ENCODE results near the gene ANOS1. TPM values are rescaled to one million over a fixed set of nuclear protein-coding genes. Genes with fewer than 3 reads are reported as not detected.

The ANOS1 gene
- total RNA-seq, 1 donor from 2014 or later, result not detected

DNA sequence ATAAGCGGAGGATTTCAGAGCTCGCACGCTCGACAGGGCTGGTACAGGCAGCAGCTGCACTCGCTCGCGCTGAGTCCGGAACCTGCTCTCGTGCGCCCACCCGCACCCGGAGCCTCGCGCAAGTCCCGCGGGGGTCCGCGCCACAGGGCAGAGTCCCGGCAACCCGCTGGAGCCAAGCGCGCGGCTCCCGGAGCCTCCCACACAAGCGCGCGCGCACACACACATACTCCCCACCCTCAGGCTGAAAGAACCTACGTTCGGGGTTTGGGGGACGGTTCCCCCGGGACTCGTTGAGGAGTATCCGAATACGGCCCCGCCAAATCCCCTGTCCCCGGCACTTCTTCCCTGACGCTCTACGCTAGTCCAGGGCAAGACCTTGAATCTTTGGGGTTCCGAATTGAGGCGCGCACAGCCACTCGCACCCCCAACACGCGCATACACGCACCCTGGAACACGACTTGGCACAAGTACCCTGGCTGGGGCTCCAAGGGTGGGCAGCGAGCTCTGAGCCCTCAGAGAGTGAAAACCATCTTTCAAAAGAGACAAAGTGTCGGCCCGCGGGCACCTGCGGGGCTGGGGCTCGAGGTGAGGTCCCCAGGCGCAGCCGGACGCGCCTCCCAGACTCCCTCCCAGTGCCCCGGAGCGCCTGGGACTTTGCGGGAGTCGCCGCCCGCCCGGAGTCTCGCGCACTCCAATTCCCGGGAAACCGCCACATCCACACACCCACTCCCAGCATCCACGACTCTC, 952 bp downstream of the ANOS1 start:
- intact Hi-C loops (cut with micrococcal nuclease), result no loop called here
- no peak for DNase-seq
- Mint-ChIP-seq H3K4me1 (no peaks in the 10 kb centered on the region), H3K9me3 (no peaks in the 10 kb centered on the region), H3K36me3 (ENCODE audit: low read depth) (no peaks in the 10 kb centered on the region), H3K4me3 (no peak overlapping the region), H3K27ac (no peak overlapping the region), H3K27me3 (peaks cover 26% of the 10 kb centered on the region)

DNA sequence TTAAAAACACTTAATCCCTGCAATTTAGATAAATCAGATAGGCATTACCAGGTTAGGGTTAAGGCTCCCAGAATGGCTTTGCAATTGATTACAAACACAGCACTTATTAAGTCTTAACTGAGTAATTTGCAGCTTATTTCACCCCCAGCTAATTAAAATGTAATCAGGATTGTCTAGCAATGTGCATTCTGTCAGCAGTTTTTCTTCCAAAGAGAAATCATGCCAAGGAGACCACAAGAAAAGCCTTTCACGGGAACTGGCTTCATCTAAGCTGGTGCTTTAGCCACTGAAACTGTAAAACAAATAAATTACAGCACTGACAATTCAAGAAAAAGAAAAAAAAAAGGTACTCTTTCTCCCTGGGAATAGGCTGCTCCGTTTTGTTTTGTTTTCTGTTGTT, 2.1 kb downstream of the ANOS1 start:
- H3K36me3 Mint-ChIP-seq (ENCODE audit: low read depth), result no peaks in the 10 kb centered on the region
- H3K27ac Mint-ChIP-seq, result no peak overlapping the region
- intact Hi-C loops (cut with micrococcal nuclease), result no loop called here
- DNase-seq, result no peak
- H3K9me3 Mint-ChIP-seq, result no peaks in the 10 kb centered on the region
- H3K4me3 Mint-ChIP-seq, result no peak overlapping the region
- peaks cover 26% of the 10 kb centered on the region for H3K27me3 Mint-ChIP-seq
- H3K4me1 Mint-ChIP-seq, result no peaks in the 10 kb centered on the region

- H3K36me3 Mint-ChIP-seq (ENCODE audit: low read depth), result no peaks in the 10 kb centered on the region
- H3K27me3 Mint-ChIP-seq, result peaks cover 26% of the 10 kb centered on the region
- no peaks in the 10 kb centered on the region for H3K4me1 Mint-ChIP-seq
- DNase-seq, result no peak
- no peaks in the 10 kb centered on the region for H3K9me3 Mint-ChIP-seq
- H3K4me3 Mint-ChIP-seq, result no peak overlapping the region
- no peak overlapping the region for H3K27ac Mint-ChIP-seq
- intact Hi-C loops (cut with micrococcal nuclease), result no loop called here
Measured at GRCh38 chrX:8728932-8729535, 2.9 kb downstream of the ANOS1 start.

DNA sequence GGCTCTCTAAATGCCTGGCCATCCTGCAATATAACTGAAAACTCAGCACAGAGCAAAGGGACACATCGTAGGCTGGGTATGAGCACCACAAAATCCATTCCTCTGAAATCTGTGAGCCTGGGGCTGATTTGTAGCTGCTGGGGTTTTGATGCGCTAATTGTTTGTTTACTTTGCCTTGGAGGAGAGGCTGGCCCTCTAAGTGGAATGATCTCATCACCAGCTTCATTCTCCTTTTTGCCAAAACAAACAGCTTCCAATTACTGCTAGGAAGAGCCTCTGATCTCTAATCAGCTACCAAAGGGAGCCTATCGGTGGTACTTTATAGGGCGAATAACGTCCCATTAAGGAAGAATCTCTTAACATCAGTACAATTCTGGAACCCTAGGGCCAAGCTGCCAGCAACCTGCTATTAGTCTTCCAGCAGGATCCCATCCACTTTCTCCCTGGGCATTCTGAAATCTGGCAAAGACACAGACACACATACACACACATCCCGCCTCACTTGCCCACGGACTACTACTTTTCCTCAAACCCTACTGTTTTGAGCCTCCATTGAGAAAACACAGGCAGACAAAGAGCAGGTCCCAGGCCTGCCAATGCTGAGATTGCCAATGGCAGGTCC, 5.8 kb downstream of the ANOS1 start:
- H3K27ac Mint-ChIP-seq, result no peak overlapping the region
- intact Hi-C loops (cut with micrococcal nuclease), result no loop called here
- no peaks in the 10 kb centered on the region for H3K4me1 Mint-ChIP-seq
- peaks cover 14% of the 10 kb centered on the region for H3K27me3 Mint-ChIP-seq
- H3K36me3 Mint-ChIP-seq (ENCODE audit: low read depth), result no peaks in the 10 kb centered on the region
- H3K4me3 Mint-ChIP-seq, result no peak overlapping the region
- H3K9me3 Mint-ChIP-seq, result no peaks in the 10 kb centered on the region
- no peak for DNase-seq

DNA sequence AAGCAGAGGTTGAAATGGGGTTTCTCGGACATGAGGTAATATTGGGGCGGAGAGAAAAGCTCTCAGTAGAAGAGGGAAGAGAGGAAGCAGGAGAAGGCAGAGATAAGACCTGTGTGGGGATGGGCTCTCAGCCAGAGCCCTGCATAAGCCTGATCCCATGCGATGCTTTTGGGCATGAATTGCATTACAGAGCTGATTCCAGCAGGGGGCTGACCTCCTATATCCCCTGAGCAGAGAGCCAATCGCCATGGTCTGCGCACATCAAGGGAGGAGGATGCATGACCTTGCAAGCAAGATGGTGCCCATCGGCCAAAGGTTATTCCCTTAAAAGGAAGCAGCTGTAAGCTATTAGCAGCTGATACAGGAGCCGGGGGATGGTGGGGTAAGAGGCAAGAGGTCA, 7.6 kb downstream of the ANOS1 start:
- Mint-ChIP-seq H3K4me1 (no peaks in the 10 kb centered on the region), H3K27me3 (peaks cover 9% of the 10 kb centered on the region), H3K36me3 (ENCODE audit: low read depth) (no peaks in the 10 kb centered on the region), H3K4me3 (no peak overlapping the region), H3K9me3 (no peaks in the 10 kb centered on the region), H3K27ac (no peak overlapping the region)
- DNase-seq, result no peak
- intact Hi-C loops (cut with micrococcal nuclease), result no loop called here

DNA sequence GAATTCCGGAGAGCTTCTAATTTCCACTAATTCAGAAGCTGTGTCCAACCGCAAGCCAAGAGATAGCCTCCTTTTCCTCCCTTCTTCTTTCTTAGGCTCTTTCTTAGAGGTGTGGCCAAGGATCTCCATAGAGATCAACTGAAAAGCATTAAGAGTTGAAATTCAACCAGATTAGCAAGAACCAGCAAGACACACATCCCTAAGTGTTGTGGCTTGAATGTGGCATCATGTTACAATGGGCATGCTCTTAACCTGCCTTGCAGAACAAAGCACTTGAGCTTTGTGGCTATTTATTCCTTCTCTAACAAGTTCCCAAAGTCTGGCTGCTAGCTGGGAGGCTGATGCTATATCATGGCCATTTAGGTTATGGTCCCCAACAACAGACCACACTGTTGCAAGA, 10.4 kb downstream of the ANOS1 start:
- no peak for DNase-seq
- H3K27ac Mint-ChIP-seq, result no peak overlapping the region
- H3K4me3 Mint-ChIP-seq, result no peak overlapping the region
- no peaks in the 10 kb centered on the region for H3K4me1 Mint-ChIP-seq
- no peaks in the 10 kb centered on the region for H3K9me3 Mint-ChIP-seq
- H3K27me3 Mint-ChIP-seq, result peaks cover 1% of the 10 kb centered on the region
- intact Hi-C loops (cut with micrococcal nuclease), result no loop called here
- no peaks in the 10 kb centered on the region for H3K36me3 Mint-ChIP-seq (ENCODE audit: low read depth)

DNA sequence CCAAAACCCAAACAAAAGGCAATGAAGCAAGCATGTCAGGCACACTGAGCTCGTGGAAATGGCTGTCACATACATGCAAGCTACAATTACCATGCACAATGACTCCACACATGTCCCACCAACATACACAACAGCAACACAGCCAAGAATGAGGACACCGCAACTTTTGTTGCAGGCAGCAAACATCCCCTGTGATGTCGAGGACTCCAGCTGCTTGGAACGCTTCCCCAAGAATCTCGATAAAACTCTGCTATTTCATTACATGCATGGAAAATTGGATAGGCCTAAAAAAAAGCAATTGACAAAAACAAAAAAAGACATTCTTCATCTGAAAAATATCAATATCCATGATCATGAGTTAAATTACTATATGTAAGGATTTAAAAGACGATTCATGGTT, 11.8 kb downstream of the ANOS1 start:
- DNase-seq, result no peak
- Mint-ChIP-seq H3K4me1 (no peaks in the 10 kb centered on the region), H3K4me3 (no peak overlapping the region), H3K27ac (no peak overlapping the region), H3K36me3 (ENCODE audit: low read depth) (no peaks in the 10 kb centered on the region), H3K27me3 (peaks cover 1% of the 10 kb centered on the region), H3K9me3 (no peaks in the 10 kb centered on the region)
- intact Hi-C loops (cut with micrococcal nuclease), result no loop called here

GRCh38 chrX:8717354-8717753, 14.6 kb downstream of the ANOS1 start:
- Mint-ChIP-seq H3K4me3 (no peak overlapping the region), H3K4me1 (no peaks in the 10 kb centered on the region), H3K27ac (no peak overlapping the region), H3K36me3 (ENCODE audit: low read depth) (no peaks in the 10 kb centered on the region), H3K9me3 (no peaks in the 10 kb centered on the region), H3K27me3 (no peaks in the 10 kb centered on the region)
- DNase-seq, result no peak
- intact Hi-C loops (cut with micrococcal nuclease), result no loop called here

GRCh38 chrX:8714164-8714563, 17.8 kb downstream of the ANOS1 start:
- no peak overlapping the region for H3K27ac Mint-ChIP-seq
- intact Hi-C loops (cut with micrococcal nuclease), result no loop called here
- no peaks in the 10 kb centered on the region for H3K36me3 Mint-ChIP-seq (ENCODE audit: low read depth)

DNA sequence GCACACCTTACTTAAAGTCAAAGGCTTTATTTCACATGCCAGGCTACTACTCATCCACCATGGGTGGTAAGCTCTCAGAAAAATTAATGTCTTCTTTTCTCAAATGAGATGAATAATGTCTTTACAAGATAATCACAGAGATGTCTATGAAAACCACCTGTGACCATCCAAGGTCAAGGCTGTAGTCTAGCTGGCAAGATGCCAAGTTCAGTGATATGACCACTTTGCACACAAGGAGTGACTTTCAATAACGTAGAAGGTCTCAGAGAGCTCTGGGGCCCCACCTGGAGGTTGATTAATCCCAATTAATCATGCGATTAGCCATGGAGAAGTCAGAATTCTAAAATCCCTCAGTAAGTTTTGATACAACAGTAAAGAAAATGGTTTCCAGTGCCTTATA, 20.5 kb downstream of the ANOS1 start:
- H3K27me3 Mint-ChIP-seq, result no peaks in the 10 kb centered on the region
- H3K4me1 Mint-ChIP-seq, result no peaks in the 10 kb centered on the region
- no peak for DNase-seq
- no peaks in the 10 kb centered on the region for H3K36me3 Mint-ChIP-seq (ENCODE audit: low read depth)
- no peak overlapping the region for H3K4me3 Mint-ChIP-seq
- no peak overlapping the region for H3K27ac Mint-ChIP-seq
- H3K9me3 Mint-ChIP-seq, result no peaks in the 10 kb centered on the region
- intact Hi-C loops (cut with micrococcal nuclease), result no loop called here

More at GRCh38 chrX:8714164-8714563, 17.8 kb downstream of the ANOS1 start:
- H3K27me3 Mint-ChIP-seq, result no peaks in the 10 kb centered on the region
- H3K4me3 Mint-ChIP-seq, result no peak overlapping the region
- DNase-seq, result no peak
- no peaks in the 10 kb centered on the region for H3K9me3 Mint-ChIP-seq
- no peaks in the 10 kb centered on the region for H3K4me1 Mint-ChIP-seq

GRCh38 chrX:8704184-8704583, 27.8 kb downstream of the ANOS1 start:
- Mint-ChIP-seq H3K27me3 (no peaks in the 10 kb centered on the region), H3K4me1 (no peaks in the 10 kb centered on the region), H3K4me3 (no peak overlapping the region), H3K27ac (no peak overlapping the region), H3K9me3 (no peaks in the 10 kb centered on the region), H3K36me3 (ENCODE audit: low read depth) (no peaks in the 10 kb centered on the region)
- intact Hi-C loops (cut with micrococcal nuclease), result no loop called here
- DNase-seq, result no peak

DNA sequence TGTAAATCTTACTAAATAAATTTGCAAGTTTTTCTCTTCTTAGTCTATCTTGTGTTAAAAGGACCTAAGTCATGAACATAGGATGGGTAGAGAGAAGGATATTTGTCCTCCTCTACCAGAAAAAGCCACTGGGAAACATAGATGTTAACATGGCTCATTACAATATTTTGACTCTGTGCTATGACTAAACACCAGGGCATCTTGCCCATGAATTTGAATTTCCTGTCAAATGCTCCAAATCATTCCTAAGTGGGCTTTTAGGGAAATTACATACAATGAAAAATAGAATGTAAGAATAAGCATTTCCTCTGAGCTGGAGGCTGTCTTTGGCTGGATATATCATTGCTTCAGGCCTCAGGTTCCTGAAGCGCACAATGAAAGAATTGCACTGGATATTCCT, 39.1 kb downstream of the ANOS1 start:
- H3K4me1 Mint-ChIP-seq, result no peaks in the 10 kb centered on the region
- no peak overlapping the region for H3K4me3 Mint-ChIP-seq
- H3K36me3 Mint-ChIP-seq (ENCODE audit: low read depth), result no peaks in the 10 kb centered on the region
- intact Hi-C loops (cut with micrococcal nuclease), result no loop called here
- no peak overlapping the region for H3K27ac Mint-ChIP-seq
- H3K27me3 Mint-ChIP-seq, result no peaks in the 10 kb centered on the region
- DNase-seq, result no peak
- H3K9me3 Mint-ChIP-seq, result no peaks in the 10 kb centered on the region

DNA sequence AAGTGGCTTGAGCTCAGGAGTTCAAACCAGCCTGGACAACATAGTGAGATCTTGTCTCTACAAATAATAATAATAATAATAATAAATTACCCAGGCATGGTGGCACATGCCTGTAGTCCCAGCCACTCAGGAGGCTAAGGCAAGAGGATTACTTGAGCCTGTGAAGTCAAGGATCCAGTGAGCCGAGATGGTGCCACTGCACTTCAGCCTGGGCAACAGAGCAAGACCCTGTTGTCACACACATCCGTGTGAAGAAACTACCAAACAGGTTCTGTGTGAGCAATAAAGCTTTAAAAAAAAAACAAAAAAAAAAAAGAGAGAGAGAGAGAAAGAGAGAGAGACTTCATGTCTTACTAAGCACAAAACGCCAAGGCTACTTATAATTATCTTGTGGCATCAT, 42.5 kb downstream of the ANOS1 start:
- H3K27ac Mint-ChIP-seq, result no peak overlapping the region
- DNase-seq, result no peak
- no peaks in the 10 kb centered on the region for H3K9me3 Mint-ChIP-seq
- H3K36me3 Mint-ChIP-seq (ENCODE audit: low read depth), result no peaks in the 10 kb centered on the region
- no peaks in the 10 kb centered on the region for H3K27me3 Mint-ChIP-seq
- no peaks in the 10 kb centered on the region for H3K4me1 Mint-ChIP-seq
- H3K4me3 Mint-ChIP-seq, result no peak overlapping the region
- intact Hi-C loops (cut with micrococcal nuclease), result no loop called here

DNA sequence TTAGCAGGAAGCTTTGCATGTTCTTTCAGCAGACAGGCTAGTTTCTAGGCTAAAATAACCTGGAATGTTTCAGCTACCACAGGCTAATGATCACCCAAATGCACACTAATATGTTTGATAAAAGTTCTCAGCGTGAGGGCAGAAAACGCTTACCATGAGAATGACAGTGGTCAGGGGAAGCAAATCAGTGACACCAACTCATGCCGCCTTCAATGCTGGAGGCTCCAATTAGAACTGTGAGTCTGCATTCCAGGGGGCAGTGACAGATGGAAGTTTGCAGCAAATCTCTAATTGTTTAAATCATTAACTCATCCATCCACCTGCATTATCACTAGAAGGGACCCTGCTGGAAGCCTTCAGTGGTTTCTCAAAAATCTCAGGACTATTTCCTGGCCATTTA, 43.2 kb downstream of the ANOS1 start:
- H3K27ac Mint-ChIP-seq, result no peak overlapping the region
- H3K4me3 Mint-ChIP-seq, result no peak overlapping the region
- DNase-seq, result no peak
- H3K4me1 Mint-ChIP-seq, result no peaks in the 10 kb centered on the region
- no peaks in the 10 kb centered on the region for H3K27me3 Mint-ChIP-seq
- intact Hi-C loops (cut with micrococcal nuclease), result no loop called here
- H3K9me3 Mint-ChIP-seq, result no peaks in the 10 kb centered on the region
- no peaks in the 10 kb centered on the region for H3K36me3 Mint-ChIP-seq (ENCODE audit: low read depth)

Measured in activated CD4-positive, alpha-beta T cell treated with anti-CD3 and anti-CD28 coated beads, Interleukin-2, amount 10 ng/mL, durations not matched to agents 24 days and 14 days (primary cell).